ENCODE data around the gene CRACDL.

Gene CRACDL

GRCh38 chr2:98805412-98806171 is 130.4 kb downstream of the CRACDL start:
- H3K9ac ChIP-seq (ENCODE audit: low read length): no peak overlapping the region

GRCh38 chr2:98804736-98805135 is 131.3 kb downstream of the CRACDL start:
- Histone ChIP-seq H3K9ac (ENCODE audit: low read length) (no peak overlapping the region), H3K27me3 (ENCODE audit: control insufficient read depth, insufficient read depth, low read length) (no peaks in the 10 kb centered on the region), H3K4me1 (ENCODE audit: control insufficient read depth, insufficient read depth, low read length) (peaks cover 8% of the 10 kb centered on the region), H3K27ac (ENCODE audit: low read depth, low read length) (no peak overlapping the region), H3K4me3 (ENCODE audit: low read length) (no peak overlapping the region), H3K36me3 (ENCODE audit: control insufficient read depth, insufficient read depth, low read length) (no peaks in the 10 kb centered on the region)

More at GRCh38 chr2:98805412-98806171, 130.4 kb downstream of the CRACDL start:
- Histone ChIP-seq H3K27ac (ENCODE audit: low read depth, low read length) (no peak overlapping the region), H3K27me3 (ENCODE audit: control insufficient read depth, insufficient read depth, low read length) (no peaks in the 10 kb centered on the region), H3K36me3 (ENCODE audit: control insufficient read depth, insufficient read depth, low read length) (no peaks in the 10 kb centered on the region), H3K4me3 (ENCODE audit: low read length) (no peak overlapping the region), H3K4me1 (ENCODE audit: control insufficient read depth, insufficient read depth, low read length) (peaks cover 8% of the 10 kb centered on the region)

GRCh38 chr2:98804265-98804650 is 131.8 kb downstream of the CRACDL start:
- Histone ChIP-seq H3K9ac (ENCODE audit: low read length) (no peak overlapping the region), H3K4me3 (ENCODE audit: low read length) (no peak overlapping the region), H3K27ac (ENCODE audit: low read depth, low read length) (no peak overlapping the region), H3K36me3 (ENCODE audit: control insufficient read depth, insufficient read depth, low read length) (no peaks in the 10 kb centered on the region), H3K4me1 (ENCODE audit: control insufficient read depth, insufficient read depth, low read length) (peaks cover 8% of the 10 kb centered on the region), H3K27me3 (ENCODE audit: control insufficient read depth, insufficient read depth, low read length) (no peaks in the 10 kb centered on the region)

GRCh38 chr2:98803405-98804264 is 132.4 kb downstream of the CRACDL start:
- H3K27ac ChIP-seq (ENCODE audit: low read depth, low read length): no peak overlapping the region
- H3K27me3 ChIP-seq (ENCODE audit: control insufficient read depth, insufficient read depth, low read length): no peaks in the 10 kb centered on the region
- no peak overlapping the region for H3K4me3 ChIP-seq (ENCODE audit: low read length)
- no peak overlapping the region for H3K9ac ChIP-seq (ENCODE audit: low read length)
- H3K4me1 ChIP-seq (ENCODE audit: control insufficient read depth, insufficient read depth, low read length): peaks cover 8% of the 10 kb centered on the region
- H3K36me3 ChIP-seq (ENCODE audit: control insufficient read depth, insufficient read depth, low read length): no peaks in the 10 kb centered on the region

- H3K27ac ChIP-seq (ENCODE audit: low read depth, low read length): no peak overlapping the region
- no peaks in the 10 kb centered on the region for H3K27me3 ChIP-seq (ENCODE audit: control insufficient read depth, insufficient read depth, low read length)
- H3K4me1 ChIP-seq (ENCODE audit: control insufficient read depth, insufficient read depth, low read length): peaks cover 8% of the 10 kb centered on the region
- no peak overlapping the region for H3K4me3 ChIP-seq (ENCODE audit: low read length)
- no peak overlapping the region for H3K9ac ChIP-seq (ENCODE audit: low read length)
- H3K36me3 ChIP-seq (ENCODE audit: control insufficient read depth, insufficient read depth, low read length): no peaks in the 10 kb centered on the region
Observed at GRCh38 chr2:98802344-98802743, 133.7 kb downstream of the CRACDL start.

- Histone ChIP-seq H3K4me1 (ENCODE audit: control insufficient read depth, insufficient read depth, low read length) (peaks cover 8% of the 10 kb centered on the region), H3K36me3 (ENCODE audit: control insufficient read depth, insufficient read depth, low read length) (no peaks in the 10 kb centered on the region), H3K9ac (ENCODE audit: low read length) (no peak overlapping the region), H3K27me3 (ENCODE audit: control insufficient read depth, insufficient read depth, low read length) (no peaks in the 10 kb centered on the region), H3K27ac (ENCODE audit: low read depth, low read length) (no peak overlapping the region), H3K4me3 (ENCODE audit: low read length) (no peak overlapping the region)
Observed at GRCh38 chr2:98801921-98802321, 134.1 kb downstream of the CRACDL start.

- H3K27ac ChIP-seq (ENCODE audit: low read depth, low read length): no peak overlapping the region
- H3K9ac ChIP-seq (ENCODE audit: low read length): no peak overlapping the region
- peaks cover 4% of the 10 kb centered on the region for H3K4me1 ChIP-seq (ENCODE audit: control insufficient read depth, insufficient read depth, low read length)
- H3K4me3 ChIP-seq (ENCODE audit: low read length): no peak overlapping the region
- H3K27me3 ChIP-seq (ENCODE audit: control insufficient read depth, insufficient read depth, low read length): no peaks in the 10 kb centered on the region
- H3K36me3 ChIP-seq (ENCODE audit: control insufficient read depth, insufficient read depth, low read length): no peaks in the 10 kb centered on the region
Observed at GRCh38 chr2:98801286-98801685, 134.7 kb downstream of the CRACDL start.

- Histone ChIP-seq H3K4me1 (ENCODE audit: control insufficient read depth, insufficient read depth, low read length) (no peaks in the 10 kb centered on the region), H3K27ac (ENCODE audit: low read depth, low read length) (no peak overlapping the region), H3K27me3 (ENCODE audit: control insufficient read depth, insufficient read depth, low read length) (no peaks in the 10 kb centered on the region), H3K9ac (ENCODE audit: low read length) (no peak overlapping the region), H3K4me3 (ENCODE audit: low read length) (no peak overlapping the region), H3K36me3 (ENCODE audit: control insufficient read depth, insufficient read depth, low read length) (no peaks in the 10 kb centered on the region)
Observed at GRCh38 chr2:98800330-98801064, 135.5 kb downstream of the CRACDL start.

GRCh38 chr2:98799375-98800329 is 136.4 kb downstream of the CRACDL start:
- Histone ChIP-seq H3K27ac (ENCODE audit: low read depth, low read length) (no peak overlapping the region), H3K36me3 (ENCODE audit: control insufficient read depth, insufficient read depth, low read length) (no peaks in the 10 kb centered on the region), H3K4me1 (ENCODE audit: control insufficient read depth, insufficient read depth, low read length) (no peaks in the 10 kb centered on the region), H3K9ac (ENCODE audit: low read length) (no peak overlapping the region), H3K4me3 (ENCODE audit: low read length) (no peak overlapping the region), H3K27me3 (ENCODE audit: control insufficient read depth, insufficient read depth, low read length) (no peaks in the 10 kb centered on the region)

GRCh38 chr2:98796775-98797544 is 139.1 kb downstream of the CRACDL start:
- Histone ChIP-seq H3K9ac (ENCODE audit: low read length) (no peak overlapping the region), H3K36me3 (ENCODE audit: control insufficient read depth, insufficient read depth, low read length) (no peaks in the 10 kb centered on the region), H3K4me3 (ENCODE audit: low read length) (no peak overlapping the region), H3K27ac (ENCODE audit: low read depth, low read length) (no peak overlapping the region), H3K4me1 (ENCODE audit: control insufficient read depth, insufficient read depth, low read length) (no peaks in the 10 kb centered on the region), H3K27me3 (ENCODE audit: control insufficient read depth, insufficient read depth, low read length) (no peaks in the 10 kb centered on the region)

Data from rectal smooth muscle tissue (tissue), 1 donor.